Stomach (tissue), 19 donors: ENCODE results near the gene BRMS1. TPM values are rescaled to one million over a fixed set of nuclear protein-coding genes. Genes with fewer than 3 reads are reported as not detected.

Experiments
- DNase-seq, 2 donors: peaks; one replicate each; pipeline versions ENCODE4 v3.0.0 to v3.0.0-alpha.2; 2013 to 2019
- H3K27ac ChIP-seq, 5 donors: fragments of 200-600 bp in 4 of 5; sonication (generic) in 4 of 5; one replicate each; pipeline ENCODE4 v1.5.1; 2013 to 2019; ENCODE audit warnings: mild to moderate bottlenecking in 1 of 5, moderate library complexity in 1 of 5
- H3K27me3 ChIP-seq, 3 donors: fragments of 200-600 bp; sonication (generic); one replicate each; pipeline ENCODE4 v1.5.1; 2017 to 2019; ENCODE audit warnings: mixed run types in 1 of 3
- H3K36me3 ChIP-seq, 4 donors: fragments of 200-600 bp; sonication (generic); 1 replicate in 3 of 4; 2 replicates in 1 of 4; pipeline ENCODE4 v1.5.1; 2016 to 2019
- H3K4me1 ChIP-seq, 4 donors: fragments of 200-600 bp; sonication (generic); one replicate each; pipeline ENCODE4 v1.5.1; 2016 to 2019
- H3K4me3 ChIP-seq, 4 donors: fragments of 200-600 bp; sonication (generic) in 3 of 4; one replicate each; pipeline ENCODE4 v1.5.1; 2016 to 2019; ENCODE audit warnings: mild to moderate bottlenecking in 1 of 4
- H3K9me3 ChIP-seq, 4 donors: fragments of 200-600 bp; sonication (generic); one replicate each; pipeline ENCODE4 v1.5.1; 2016 to 2019
- CTCF ChIP-seq, 7 experiments: fragments of 450-650 bp in 4 of 7; fragments of 200-600 bp in 3 of 7; sonication (generic) in 3 of 7; IDR thresholded peaks; one replicate each; pipeline ENCODE4 v1.5.1; 2016 to 2019; ENCODE audit warnings: antibody characterized with exemption in 7 of 7, control low read depth in 2 of 7, mild to moderate bottlenecking in 1 of 7
- EP300 ChIP-seq: sonication (generic); formaldehyde crosslinking; IDR thresholded peaks from one replicate; pipeline ENCODE4 v1.6.1; 2017; ENCODE audit warnings: antibody characterized with exemption
- POLR2A ChIP-seq, 4 donors: fragments of 450-650 bp; IDR thresholded peaks; one replicate each; pipeline ENCODE4 v1.6.1; 2016; ENCODE audit warnings: antibody characterized with exemption in 4 of 4, control low read depth in 2 of 4, mild to moderate bottlenecking in 1 of 4, moderate library complexity in 1 of 4
- POLR2AphosphoS5 ChIP-seq, 3 donors: sonication (generic); formaldehyde crosslinking; IDR thresholded peaks; one replicate each; pipeline ENCODE4 v1.6.1; 2016; ENCODE audit warnings: antibody characterized with exemption in 3 of 3
- WGBS, 5 donors: extraction: QIAGEN DNeasy Blood & Tissue Kit in 3 of 5; methylation state at CpG; one replicate each; pipeline versions ENCODE4 v1.1.5 to v1.1.7; 2013 to 2018; 5-methylcytosine and 5-hydroxymethylcytosine counted together
- intact Hi-C: fragments of 100-400 bp; cut with DNase I; formaldehyde crosslinking; loops from one replicate; pipeline ENCODE4 v1.15.1; 2023; ENCODE audit warnings: low total_unique reads
- long read RNA-seq, 10 donors: transcript quantifications; one replicate each; lab custom pipeline, GENCODE V29; 2026
- polyA plus RNA-seq, 3 donors: library from polyadenylated mRNA; stranded (reverse); fragments of 200-250 nt; gene quantifications; one replicate each; pipeline ENCODE4 v1.2.3, GENCODE V29; 2013
- total RNA-seq, 5 donors: library from RNA; depleted of rRNA; stranded (reverse); fragments of >200 nt; gene quantifications; one replicate each; pipeline versions ENCODE4 v1.1.0 to v1.2.3, GENCODE V29; 2014 to 2016
- donor health status: healthy with polysubstance abuse.
- donor health status: Bipolar disorder and iron deficiency.
- donor health status: healthy.

Gene BRMS1, protein sequence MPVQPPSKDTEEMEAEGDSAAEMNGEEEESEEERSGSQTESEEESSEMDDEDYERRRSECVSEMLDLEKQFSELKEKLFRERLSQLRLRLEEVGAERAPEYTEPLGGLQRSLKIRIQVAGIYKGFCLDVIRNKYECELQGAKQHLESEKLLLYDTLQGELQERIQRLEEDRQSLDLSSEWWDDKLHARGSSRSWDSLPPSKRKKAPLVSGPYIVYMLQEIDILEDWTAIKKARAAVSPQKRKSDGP
- 100 to 1,000 TPM in 1 of 5 donors, 10 to 100 TPM in 4; 14.6 to 105 (median 37.4) TPM for total RNA-seq
- polyA plus RNA-seq = 10 to 100 TPM; 60.1 to 68.7 (median 64.2) TPM
- long read RNA-seq, donor 1, partial matches to known transcripts = 0 of 1 reads
- long read RNA-seq, donor 1, other reads (novel, unspliced or antisense) = 0 of 1 reads
- long read RNA-seq, donor 2, transcript BRMS1-201 (10 exons, 1,445 nt) = major isoform, 5 of 5 reads
- long read RNA-seq, donor 2, partial matches to known transcripts = 0 of 5 reads
- long read RNA-seq, donor 2, other reads (novel, unspliced or antisense) = 0 of 5 reads
- long read RNA-seq, donor 3, partial matches to known transcripts = 0 of 1 reads
- long read RNA-seq, donor 3, other reads (novel, unspliced or antisense) = 0 of 1 reads
- long read RNA-seq, donor 4 = 0 reads
- long read RNA-seq, donor 5 = 0 reads
- long read RNA-seq, donor 6, transcript BRMS1-201 (10 exons, 1,445 nt) = major isoform, 12 of 12 reads
- long read RNA-seq, donor 6, partial matches to known transcripts = 0 of 12 reads
- long read RNA-seq, donor 6, other reads (novel, unspliced or antisense) = 0 of 12 reads
- long read RNA-seq, donor 7, partial matches to known transcripts = 0 of 4 reads
- long read RNA-seq, donor 7, other reads (novel, unspliced or antisense) = 0 of 4 reads
- long read RNA-seq, donor 8, partial matches to known transcripts = 0 of 4 reads
- long read RNA-seq, donor 8, other reads (novel, unspliced or antisense) = 0 of 4 reads
- long read RNA-seq, donor 9 = 0 reads
- long read RNA-seq, donor 10, partial matches to known transcripts = 0 of 2 reads
- long read RNA-seq, donor 10, other reads (novel, unspliced or antisense) = 0 of 2 reads

DNA sequence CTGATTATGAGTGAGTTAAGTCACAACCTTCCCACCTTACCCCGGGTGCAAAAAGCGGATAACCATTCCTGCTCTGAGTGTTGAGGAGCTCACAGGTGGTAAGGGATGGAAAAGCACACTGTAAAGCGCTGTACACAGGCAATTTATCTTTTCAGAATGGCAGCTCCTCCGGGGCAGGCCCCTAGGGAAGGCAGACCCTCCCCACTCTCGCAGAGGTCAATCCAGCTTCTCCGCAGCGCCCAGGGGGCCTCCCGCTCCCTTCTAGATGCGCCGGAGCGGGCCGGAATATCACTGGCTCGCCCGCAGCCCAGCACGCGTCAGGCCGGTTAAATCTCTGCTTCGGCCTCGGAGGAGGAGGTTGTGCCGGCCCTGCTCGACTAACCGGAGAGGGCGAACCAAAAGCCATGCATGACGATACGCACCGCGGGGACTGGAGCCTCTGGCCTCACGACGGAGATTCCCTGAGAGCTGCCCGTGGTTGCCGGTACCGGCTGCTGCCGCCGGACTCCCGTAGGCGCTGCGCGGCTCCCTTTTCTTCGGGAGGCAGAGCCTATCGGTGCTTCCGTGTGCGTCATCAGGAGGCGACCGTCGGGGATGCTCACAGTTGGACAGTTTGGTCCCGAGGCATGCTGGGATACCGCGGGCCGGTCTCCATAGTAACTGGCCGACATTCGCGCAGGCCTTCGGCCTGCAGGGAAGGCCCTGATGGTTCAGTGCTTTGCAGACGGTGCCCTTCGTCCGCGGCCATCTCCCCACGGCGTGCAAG, at the start of gene BRMS1:
Gene BRMS1, minus strand, starts transcription at position 555 of the 766 bp plus-strand sequence. CDS start 2,870 bp downstream, outside the sequence.
- 0 to 1% (median 0%) methylated on average over 25 to 59 of the region's 59 CpGs for WGBS, 5 donors
- peaks cover 28 to 33% (median 30%) of the 10 kb centered on the region in 4 donors for H3K36me3 ChIP-seq
- peak within 1 kb of the TSS; percentile 74 to 94 (median 91) for H3K27ac ChIP-seq
- peak; percentile 99 for DNase-seq
- TF ChIP-seq POLR2A (IDR thresholded peaks at IDR 0.05) = peak in 2 of 4 donors; percentile 58 to 68
- peak in 1 of 7 experiments; percentile 58 for TF ChIP-seq CTCF (IDR thresholded peaks at IDR 0.05)
- peak; percentile 93 to 99 (median 93) for TF ChIP-seq POLR2AphosphoS5 (IDR thresholded peaks at IDR 0.05)
- no peak for TF ChIP-seq EP300
- peaks cover 37 to 63% (median 48%) of the 10 kb centered on the region in 4 donors for H3K4me1 ChIP-seq
- H3K4me3 ChIP-seq = peak within 1 kb of the TSS; percentile 72 to 87 (median 82)
- H3K9me3 ChIP-seq = no peaks in the 10 kb centered on the region
- H3K27me3 ChIP-seq = no peaks in the 10 kb centered on the region
- intact Hi-C loops = no loop called here

GRCh38 chr11:66393954-66394353, 49.0 kb upstream of the BRMS1 start:
- Histone ChIP-seq H3K4me3 (no peak overlapping the region), H3K9me3 (no peaks in the 10 kb centered on the region), H3K4me1 (no peaks in the 10 kb centered on the region), H3K27ac (no peak overlapping the region), H3K27me3 (peaks cover 0 to 30% (median 0%) of the 10 kb centered on the region in 3 donors), H3K36me3 (no peaks in the 10 kb centered on the region)
- no peak for DNase-seq
- TF ChIP-seq EP300 (no peak), POLR2A (IDR thresholded peaks at IDR 0.05) (no peak), CTCF (IDR thresholded peaks at IDR 0.05) (no peak)
- 81 to 87% (median 83%) methylated on average over 3 of the region's 3 CpGs for WGBS, 5 donors
- intact Hi-C loops = no loop called here

DNA sequence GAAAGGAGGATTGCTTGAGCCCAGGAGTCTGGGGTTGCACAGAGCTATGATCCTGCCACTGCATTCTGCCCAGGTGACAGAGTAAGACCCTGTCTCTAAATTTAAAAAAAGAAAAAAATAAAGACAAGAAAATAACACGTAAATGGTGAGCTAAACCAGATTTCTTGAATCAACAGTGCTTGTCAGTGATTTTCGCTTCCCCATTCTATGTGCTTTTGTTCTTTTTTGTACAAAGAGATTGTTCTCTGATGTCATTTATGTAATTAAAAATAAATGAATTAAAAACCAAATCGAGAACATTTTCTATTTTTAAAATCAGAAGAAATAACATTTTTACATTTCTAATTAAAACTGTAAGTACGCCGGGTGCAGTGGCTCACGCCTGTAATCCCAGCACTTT, 46.4 kb upstream of the BRMS1 start:
- no peak overlapping the region for H3K4me3 ChIP-seq
- H3K9me3 ChIP-seq = no peaks in the 10 kb centered on the region
- no peak for TF ChIP-seq POLR2AphosphoS5 (IDR thresholded peaks at IDR 0.05)
- TF ChIP-seq CTCF (IDR thresholded peaks at IDR 0.05) = no peak
- no peak for TF ChIP-seq POLR2A (IDR thresholded peaks at IDR 0.05)
- TF ChIP-seq EP300 = no peak
- 57 to 79% (median 76%) methylated on average over 6 of the region's 6 CpGs for WGBS, 5 donors
- peaks cover 0 to 33% (median 0%) of the 10 kb centered on the region in 3 donors for H3K27me3 ChIP-seq
- intact Hi-C loops = no loop called here
- DNase-seq = no peak
- H3K4me1 ChIP-seq = peaks cover 0 to 5% (median 3%) of the 10 kb centered on the region in 4 donors
- no peaks in the 10 kb centered on the region for H3K36me3 ChIP-seq
- H3K27ac ChIP-seq = no peak overlapping the region
